Measurements from ENCODE around the gene SHLD1.

DNA sequence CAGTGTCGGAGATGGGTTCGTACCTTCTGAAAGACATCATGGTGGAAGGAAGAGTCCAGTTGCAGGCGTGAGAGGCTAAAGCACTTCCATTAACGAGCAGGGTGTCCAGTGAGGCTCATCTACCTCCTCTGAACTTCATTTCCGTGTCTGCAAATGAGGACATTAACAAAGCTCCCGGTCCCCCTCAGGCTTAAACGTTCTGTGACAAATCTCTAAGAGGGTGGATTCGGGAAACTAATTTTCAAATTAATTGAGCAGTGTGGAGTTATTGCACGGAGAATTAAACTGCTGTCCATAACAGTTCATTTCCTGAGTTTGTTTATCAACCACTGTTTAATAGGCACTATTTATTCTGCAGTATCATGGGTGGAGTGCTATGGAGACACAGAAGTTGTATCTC, 132.0 kb downstream of the SHLD1 start:
- TF ChIP-seq, protein P1, sequence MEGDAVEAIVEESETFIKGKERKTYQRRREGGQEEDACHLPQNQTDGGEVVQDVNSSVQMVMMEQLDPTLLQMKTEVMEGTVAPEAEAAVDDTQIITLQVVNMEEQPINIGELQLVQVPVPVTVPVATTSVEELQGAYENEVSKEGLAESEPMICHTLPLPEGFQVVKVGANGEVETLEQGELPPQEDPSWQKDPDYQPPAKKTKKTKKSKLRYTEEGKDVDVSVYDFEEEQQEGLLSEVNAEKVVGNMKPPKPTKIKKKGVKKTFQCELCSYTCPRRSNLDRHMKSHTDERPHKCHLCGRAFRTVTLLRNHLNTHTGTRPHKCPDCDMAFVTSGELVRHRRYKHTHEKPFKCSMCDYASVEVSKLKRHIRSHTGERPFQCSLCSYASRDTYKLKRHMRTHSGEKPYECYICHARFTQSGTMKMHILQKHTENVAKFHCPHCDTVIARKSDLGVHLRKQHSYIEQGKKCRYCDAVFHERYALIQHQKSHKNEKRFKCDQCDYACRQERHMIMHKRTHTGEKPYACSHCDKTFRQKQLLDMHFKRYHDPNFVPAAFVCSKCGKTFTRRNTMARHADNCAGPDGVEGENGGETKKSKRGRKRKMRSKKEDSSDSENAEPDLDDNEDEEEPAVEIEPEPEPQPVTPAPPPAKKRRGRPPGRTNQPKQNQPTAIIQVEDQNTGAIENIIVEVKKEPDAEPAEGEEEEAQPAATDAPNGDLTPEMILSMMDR (IDR thresholded peaks at IDR 0.05): no peak
- TF ChIP-seq POLR2A (IDR thresholded peaks at IDR 0.05): no peak
